Endothelial cell of umbilical vein (primary cell): ENCODE results near the gene CEACAM3. TPM values are rescaled to one million over a fixed set of nuclear protein-coding genes. Genes with fewer than 3 reads are reported as not detected.
A peak's percentile ranks its signal among the peaks of the same experiment; 100 is the strongest.

Source experiments
- BruUV-seq: library from RNA; stranded (reverse); fragments of 400-500 nt; replicated peaks from 2 replicates; lab custom pipeline; 2021; lab: Mats Ljungman, UMichigan
- CTCF ChIA-PET: fragments of 300-600, 350-600 bp; sonication (Branson Sonifier 250); formaldehyde crosslinking; loops from one replicate; lab custom pipeline; 2021; ENCODE audit warnings: antibody characterized with exemption, inconsistent platforms; lab: Charles Lee
- POLR2A ChIA-PET: fragments of 300-600, 350-600 bp; sonication (Branson Sonifier 250); formaldehyde crosslinking; loops from one replicate; lab custom pipeline; 2021; ENCODE audit warnings: antibody characterized with exemption, inconsistent platforms; lab: Charles Lee
- DNase-seq: peaks from one replicate; pipeline ENCODE4 v3.0.0-alpha.2; 2011; ENCODE audit warnings: low read depth, low spot score
- FAIRE-seq: peaks from 2 replicates; lab custom pipeline; 2011; peaks lifted over from hg19 to GRCh38; lab: Jason Lieb, UNC
- H2AFZ ChIP-seq: 2 replicates; pipeline ENCODE4 v1.6.0; 2012; ENCODE audit warnings: low read depth, low read length, control low read depth, inconsistent platforms
- H3K27ac ChIP-seq: 2 replicates; pipeline ENCODE4 v1.5.1; 2011; ENCODE audit warnings: low read depth, mild to moderate bottlenecking, control low read depth, low read length, moderate library complexity; ENCODE audit not compliant: insufficient read depth
- H3K27me3 ChIP-seq, 2 experiments: 2 replicates each; pipeline versions ENCODE4 v1.6.0 to v1.6.1; 2011; ENCODE audit warnings: low read length in 2 of 2, mixed read lengths in 1 of 2; ENCODE audit not compliant: control insufficient read depth in 2 of 2, insufficient read depth in 2 of 2
- H3K36me3 ChIP-seq, 2 experiments: 2 replicates in 1 of 2; 3 replicates in 1 of 2; pipeline ENCODE4 v1.5.1; 2011; ENCODE audit warnings: low read length in 2 of 2, mild to moderate bottlenecking in 1 of 2, moderate library complexity in 1 of 2; ENCODE audit not compliant: control insufficient read depth in 2 of 2, insufficient read depth in 2 of 2; ENCODE audit errors: extremely low read depth in 1 of 2
- H3K4me1 ChIP-seq: 3 replicates; pipeline ENCODE4 v1.5.1; 2011; ENCODE audit warnings: mild to moderate bottlenecking, low read length; ENCODE audit not compliant: control insufficient read depth, insufficient read depth; ENCODE audit errors: extremely low read depth
- H3K4me2 ChIP-seq: 2 replicates; pipeline ENCODE4 v1.6.1; 2011; ENCODE audit warnings: low read length, control low read depth, mixed read lengths; ENCODE audit not compliant: insufficient read depth
- H3K4me3 ChIP-seq, 3 experiments: fragments of 200-600 bp in 1 of 3; sonication (generic), shearing (Covaris generic) in 1 of 3; replicated peaks in 1 of 3; 2 replicates each; pipeline ENCODE4 v1.5.1; 2011 to 2016; ENCODE audit warnings: control low read depth in 3 of 3, low read length in 3 of 3, mild to moderate bottlenecking in 2 of 3, inconsistent platforms in 1 of 3, low read depth in 1 of 3, moderate library complexity in 1 of 3; ENCODE audit not compliant: insufficient read depth in 1 of 3
- H3K79me2 ChIP-seq: 2 replicates; pipeline ENCODE4 v1.6.0; 2012; ENCODE audit warnings: low read length, inconsistent platforms; ENCODE audit not compliant: control insufficient read depth, insufficient read depth
- H3K9ac ChIP-seq: replicated peaks from 2 replicates; pipeline ENCODE3; 2011; ENCODE audit warnings: low read length, control low read depth; ENCODE audit not compliant: insufficient read depth; ENCODE audit errors: extremely low read depth
- H3K9me1 ChIP-seq: replicated peaks from 3 replicates; pipeline ENCODE4 v1.6.0; 2011; ENCODE audit warnings: mild to moderate bottlenecking, low read length; ENCODE audit not compliant: control insufficient read depth, insufficient read depth; ENCODE audit errors: extremely low read depth
- H3K9me3 ChIP-seq: replicated peaks from 2 replicates; pipeline ENCODE4 v1.5.1; 2012; ENCODE audit warnings: low read length, inconsistent platforms; ENCODE audit not compliant: control insufficient read depth, insufficient read depth
- H4K20me1 ChIP-seq: replicated peaks from 2 replicates; pipeline ENCODE3; 2011; ENCODE audit warnings: mild to moderate bottlenecking, low read length; ENCODE audit not compliant: control insufficient read depth, insufficient read depth; ENCODE audit errors: extremely low read depth
- EZH2 ChIP-seq: IDR thresholded peaks from 2 replicates; pipeline ENCODE4 v1.6.1; 2012; ENCODE audit warnings: borderline replicate concordance, low read depth, mild to moderate bottlenecking, moderate library complexity, low read length, inconsistent platforms; ENCODE audit not compliant: severe bottlenecking
- FOS ChIP-seq: IDR thresholded peaks from 2 replicates; pipeline ENCODE4 v1.6.1; 2011; ENCODE audit warnings: mild to moderate bottlenecking, low read length, moderate library complexity, borderline replicate concordance; ENCODE audit not compliant: insufficient read depth
- GATA2 ChIP-seq: IDR thresholded peaks from 2 replicates; pipeline ENCODE4 v1.7.0; 2011; ENCODE audit warnings: low read depth, mild to moderate bottlenecking, moderate library complexity, mixed read lengths, low read length; ENCODE audit not compliant: insufficient read length, insufficient read depth
- JUN ChIP-seq: IDR thresholded peaks from 2 replicates; pipeline ENCODE4 v1.6.1; 2011; ENCODE audit warnings: borderline replicate concordance, low read depth; ENCODE audit not compliant: insufficient read length, insufficient read depth
- MYC ChIP-seq: IDR thresholded peaks from one replicate; pipeline ENCODE4 v1.6.1; 2011; ENCODE audit warnings: mild to moderate bottlenecking, low read depth, low read length
- POLR2A ChIP-seq: IDR thresholded peaks from 2 replicates; pipeline ENCODE4 v1.6.1; 2012; ENCODE audit warnings: low read depth, mild to moderate bottlenecking, control low read depth, low read length
- POLR2AphosphoS5 ChIP-seq: IDR thresholded peaks from 2 replicates; pipeline ENCODE4 v1.6.1; 2012; ENCODE audit warnings: low read depth, mild to moderate bottlenecking, control low read depth, low read length, moderate library complexity; ENCODE audit not compliant: insufficient read depth
- dilution Hi-C: fragments of 300-500 bp; cut with MboI; formaldehyde crosslinking; loops from one replicate; pipeline ENCODE4 v1.15.0; 2019; ENCODE audit warnings: low sequenced_read_pairs; ENCODE audit not compliant: extremely low pct_ligation_motif_present
- intact Hi-C: fragments of 100-400 bp; cut with micrococcal nuclease; formaldehyde crosslinking; loops from one replicate; pipeline ENCODE4 v1.10.0; 2022
- polyA plus RNA-seq, 4 experiments: library from polyadenylated mRNA; depleted of rRNA in 3 of 4; stranded (reverse) in 3 of 4; unstranded in 1 of 4; fragments of >200 nt; gene quantifications; 2 replicates each; pipeline versions ENCODE4 v1.2.1 to v1.2.3, GENCODE V29; 2011 to 2012; ENCODE audit warnings: missing spikeins in 1 of 4
- total RNA-seq: library from RNA; stranded (reverse); gene quantifications from 2 replicates; pipeline ENCODE4 v1.2.3, GENCODE V29; 2021
- TF ChIP-seq, protein P1 (sequence below), 2 donors: IDR thresholded peaks; 1 replicate in 1 of 2; 2 replicates in 1 of 2; pipeline ENCODE4 v1.5.1; 2011; ENCODE audit warnings: low read length in 2 of 2, mild to moderate bottlenecking in 2 of 2, moderate library complexity in 2 of 2, control low read depth in 1 of 2, inconsistent platforms in 1 of 2, low read depth in 1 of 2; ENCODE audit not compliant: insufficient read depth in 1 of 2; ENCODE audit errors: extremely low read depth in 1 of 2
- TF ChIP-seq, protein P2 (sequence below): IDR thresholded peaks from 2 replicates; pipeline ENCODE4 v1.6.1; 2011; ENCODE audit not compliant: insufficient read depth, insufficient read length

Gene CEACAM3
- total and polyA plus RNA-seq, 2 donors (not counting 3 experiments of a cell fraction or from before 2014, with no cell fraction given), result not detected

DNA sequence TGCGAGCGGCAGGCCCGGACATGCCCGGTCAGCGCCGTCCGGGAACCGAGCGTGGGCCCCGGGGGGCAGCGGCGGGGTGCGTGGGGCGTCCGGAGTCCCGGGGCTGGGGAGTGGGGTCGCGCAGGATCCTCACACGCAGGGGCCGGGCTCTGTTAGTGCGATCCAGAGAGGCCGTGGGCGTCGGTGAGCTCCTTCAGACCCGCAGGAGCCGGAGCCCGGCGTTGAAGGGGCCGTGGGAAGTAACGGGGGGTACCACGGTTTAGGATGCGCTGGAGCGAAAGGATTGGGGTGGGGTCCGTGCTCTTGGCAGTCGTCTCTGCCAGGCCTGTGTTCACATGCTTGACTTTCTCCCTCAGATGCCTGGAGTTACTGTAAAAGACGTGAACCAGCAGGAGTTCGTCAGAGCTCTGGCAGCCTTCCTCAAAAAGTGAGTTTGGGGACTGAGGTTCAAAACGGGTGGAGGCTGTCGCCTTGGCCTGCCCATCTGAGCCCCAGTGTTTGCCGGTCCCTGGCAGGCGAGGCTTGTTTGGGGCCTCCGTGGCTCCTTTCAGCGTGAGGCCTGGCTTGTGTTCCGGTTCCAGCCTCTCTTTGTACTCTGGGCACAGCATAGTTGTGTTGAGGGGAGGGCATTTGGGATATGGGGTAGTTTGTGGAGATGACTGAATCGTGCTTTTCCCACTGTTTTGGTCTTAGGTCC lies 64.2 kb downstream of the CEACAM3 start:
- H3K9me1 ChIP-seq, result no peaks in the 10 kb centered on the region
- peak; percentile 40 for DNase-seq
- H3K27ac ChIP-seq, result peak overlapping the region; percentile 93
- ChIA-PET POLR2A (interaction anchor here (0.6 to 1.6 kb wide), 7 partner anchors 8 to 215 kb away, joined by 3 to 7 read pairs (median 4); partner anchors contain the start of genes RABAC1 and ZNF574), CTCF (interaction anchor here (1.3 to 4.0 kb wide), 4 partner anchors 9 to 98 kb away, joined by 4 to 18 read pairs (median 7); partner anchors contain the start of gene RABAC1)
- TF ChIP-seq, protein P1, sequence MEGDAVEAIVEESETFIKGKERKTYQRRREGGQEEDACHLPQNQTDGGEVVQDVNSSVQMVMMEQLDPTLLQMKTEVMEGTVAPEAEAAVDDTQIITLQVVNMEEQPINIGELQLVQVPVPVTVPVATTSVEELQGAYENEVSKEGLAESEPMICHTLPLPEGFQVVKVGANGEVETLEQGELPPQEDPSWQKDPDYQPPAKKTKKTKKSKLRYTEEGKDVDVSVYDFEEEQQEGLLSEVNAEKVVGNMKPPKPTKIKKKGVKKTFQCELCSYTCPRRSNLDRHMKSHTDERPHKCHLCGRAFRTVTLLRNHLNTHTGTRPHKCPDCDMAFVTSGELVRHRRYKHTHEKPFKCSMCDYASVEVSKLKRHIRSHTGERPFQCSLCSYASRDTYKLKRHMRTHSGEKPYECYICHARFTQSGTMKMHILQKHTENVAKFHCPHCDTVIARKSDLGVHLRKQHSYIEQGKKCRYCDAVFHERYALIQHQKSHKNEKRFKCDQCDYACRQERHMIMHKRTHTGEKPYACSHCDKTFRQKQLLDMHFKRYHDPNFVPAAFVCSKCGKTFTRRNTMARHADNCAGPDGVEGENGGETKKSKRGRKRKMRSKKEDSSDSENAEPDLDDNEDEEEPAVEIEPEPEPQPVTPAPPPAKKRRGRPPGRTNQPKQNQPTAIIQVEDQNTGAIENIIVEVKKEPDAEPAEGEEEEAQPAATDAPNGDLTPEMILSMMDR (IDR thresholded peaks at IDR 0.05; ENCODE audit: extremely low read depth in 1 of 2, insufficient read depth in 1 of 2, low read depth in 1 of 2, low read length in 2 of 2), result no peak
- no peak for TF ChIP-seq GATA2
- TF ChIP-seq JUN, result no peak
- no peak for TF ChIP-seq POLR2AphosphoS5
- no peak for TF ChIP-seq MYC
- TF ChIP-seq EZH2, result no peak
- TF ChIP-seq, protein P2, sequence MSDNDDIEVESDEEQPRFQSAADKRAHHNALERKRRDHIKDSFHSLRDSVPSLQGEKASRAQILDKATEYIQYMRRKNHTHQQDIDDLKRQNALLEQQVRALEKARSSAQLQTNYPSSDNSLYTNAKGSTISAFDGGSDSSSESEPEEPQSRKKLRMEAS, result no peak
- TF ChIP-seq FOS, result no peak
- no peak for TF ChIP-seq POLR2A
- peaks cover 23 to 37% of the 10 kb centered on the region in 2 experiments for H3K36me3 ChIP-seq
- H3K27me3 ChIP-seq, result no peaks in the 10 kb centered on the region
- H3K9ac ChIP-seq, result peak overlapping the region; percentile 98
- peak overlapping the region; percentile 88 for H3K4me2 ChIP-seq
- no peak overlapping the region for H2AFZ ChIP-seq
- H4K20me1 ChIP-seq, result no peaks in the 10 kb centered on the region
- FAIRE-seq, result no peak
- dilution Hi-C loops, result no loop called here
- intact Hi-C loops, result loop anchor here (1.0 kb wide), 1 partner anchor 24 kb away; no protein-coding TSS in a partner anchor
- H3K79me2 ChIP-seq, result peaks cover 54% of the 10 kb centered on the region
- no peaks in the 10 kb centered on the region for H3K9me3 ChIP-seq
- TSS peak; percentile 72 for BruUV-seq
- peaks cover 39% of the 10 kb centered on the region for H3K4me1 ChIP-seq
- H3K4me3 ChIP-seq, result peak overlapping the region; percentile 78 to 86 (median 85)

Other genes with a start within 250 kb of the CEACAM3 start
- gene CEACAM21, start 220.4 kb upstream of the CEACAM3 start, total RNA-seq, result 1.7 and 2.7 TPM in 2 replicates
- 0.81 and 1.3 TPM in 2 replicates for gene CEACAM21, start 220.4 kb upstream of the CEACAM3 start, polyA plus RNA-seq
- not detected in 2 replicates for gene CEACAM4, start 169.5 kb upstream of the CEACAM3 start, total RNA-seq
- gene CEACAM4, start 169.5 kb upstream of the CEACAM3 start, polyA plus RNA-seq, result not detected in 2 replicates
- gene CEACAM7, start 108.3 kb upstream of the CEACAM3 start, total RNA-seq, result not detected in 2 replicates
- 0.03 TPM in 1 of 2 replicates, not detected in the other for gene CEACAM7, start 108.3 kb upstream of the CEACAM3 start, polyA plus RNA-seq
- not detected in 2 replicates for gene CEACAM5, start 88.0 kb upstream of the CEACAM3 start, total RNA-seq
- not detected in 2 replicates for gene CEACAM5, start 88.0 kb upstream of the CEACAM3 start, polyA plus RNA-seq
- not detected in 2 replicates for gene CEACAM6, start 41.1 kb upstream of the CEACAM3 start, total RNA-seq
- not detected in 2 replicates for gene CEACAM6, start 41.1 kb upstream of the CEACAM3 start, polyA plus RNA-seq
- not detected in 2 replicates for gene LYPD4, start 48.1 kb downstream of the CEACAM3 start, total RNA-seq
- gene LYPD4, start 48.1 kb downstream of the CEACAM3 start, polyA plus RNA-seq, result not detected in 2 replicates
- not detected in 2 replicates for gene DMRTC2, start 48.5 kb downstream of the CEACAM3 start, total RNA-seq
- gene DMRTC2, start 48.5 kb downstream of the CEACAM3 start, polyA plus RNA-seq, result not detected in 2 replicates
- gene RPS19, start 63.7 kb downstream of the CEACAM3 start, total RNA-seq, result 2,195 and 2,234 TPM in 2 replicates
- 4,353 and 5,883 TPM in 2 replicates for gene RPS19, start 63.7 kb downstream of the CEACAM3 start, polyA plus RNA-seq
- 0.35 TPM in 1 of 2 replicates, not detected in the other for gene CD79A, start 80.7 kb downstream of the CEACAM3 start, total RNA-seq
- gene CD79A, start 80.7 kb downstream of the CEACAM3 start, polyA plus RNA-seq, result 0.32 TPM in 2 replicates
- gene ARHGEF1, start 86.6 kb downstream of the CEACAM3 start, total RNA-seq, result 119 and 123 TPM in 2 replicates
- gene ARHGEF1, start 86.6 kb downstream of the CEACAM3 start, polyA plus RNA-seq, result 60.6 and 65.4 TPM in 2 replicates
- not detected in 2 replicates for gene ERFL, start 131.9 kb downstream of the CEACAM3 start, total RNA-seq
- gene ERFL, start 131.9 kb downstream of the CEACAM3 start, polyA plus RNA-seq, result not detected in 2 replicates
- 178 and 181 TPM in 2 replicates for gene RABAC1, start 162.7 kb downstream of the CEACAM3 start, total RNA-seq
- gene RABAC1, start 162.7 kb downstream of the CEACAM3 start, polyA plus RNA-seq, result 591 and 769 TPM in 2 replicates
- gene ATP1A3, start 197.6 kb downstream of the CEACAM3 start, total RNA-seq, result 0.40 TPM in 1 of 2 replicates, not detected in the other
- gene ATP1A3, start 197.6 kb downstream of the CEACAM3 start, polyA plus RNA-seq, result 0.03 TPM in 1 of 2 replicates, not detected in the other